Upper lobe of left lung (tissue), 6 donors: Measurements from ENCODE around the gene CES4A. TPM values are rescaled to one million over a fixed set of nuclear protein-coding genes. Genes with fewer than 3 reads are reported as not detected.
A peak's percentile ranks its signal among the peaks of the same experiment; 100 is the strongest.

Source experiments
- ATAC-seq, 2 donors: fragments of 200-7000 bp; cut with Tn5 transposase; one replicate each; pipeline ENCODE4 v1.9.1; 2022; ENCODE audit warnings: mild to moderate bottlenecking in 2 of 2, moderate library complexity in 2 of 2; ENCODE audit not compliant: low FRiP score in 2 of 2
- DNase-seq, 2 donors: peaks; one replicate each; pipeline ENCODE4 v3.0.0-alpha.2; 2019 to 2020
- H3K27ac ChIP-seq, 4 donors: fragments of 200-600 bp; sonication (generic); one replicate each; pipeline ENCODE4 v1.5.1; 2016 to 2019
- H3K27me3 ChIP-seq, 4 donors: fragments of 200-600 bp; sonication (generic); one replicate each; pipeline ENCODE4 v1.5.1; 2017 to 2019
- H3K36me3 ChIP-seq, 4 donors: fragments of 200-600 bp; sonication (generic); one replicate each; pipeline ENCODE4 v1.5.1; 2016 to 2019
- H3K4me1 ChIP-seq, 4 donors: fragments of 200-600 bp; sonication (generic); one replicate each; pipeline ENCODE4 v1.5.1; 2018 to 2019
- H3K4me3 ChIP-seq, 4 donors: fragments of 200-600 bp; sonication (generic); one replicate each; pipeline ENCODE4 v1.5.1; 2017 to 2019; ENCODE audit warnings: mild to moderate bottlenecking in 2 of 4, moderate library complexity in 1 of 4
- H3K9me3 ChIP-seq, 4 donors: fragments of 200-600 bp; sonication (generic); one replicate each; pipeline ENCODE4 v1.5.1; 2018 to 2019
- CTCF ChIP-seq, 6 experiments: fragments of 450-650 bp in 4 of 6; fragments of 200-600 bp in 2 of 6; sonication (generic) in 2 of 6; IDR thresholded peaks; one replicate each; pipeline ENCODE4 v1.5.1; 2016 to 2019; ENCODE audit warnings: antibody characterized with exemption in 6 of 6
- EP300 ChIP-seq, 4 donors: sonication (generic); formaldehyde crosslinking; IDR thresholded peaks; one replicate each; pipeline ENCODE4 v1.5.1; 2017; ENCODE audit warnings: antibody characterized with exemption in 4 of 4, control low read depth in 2 of 4
- POLR2A ChIP-seq, 4 donors: fragments of 450-650 bp; IDR thresholded peaks; one replicate each; pipeline ENCODE4 v1.5.1; 2016 to 2017; ENCODE audit warnings: antibody characterized with exemption in 4 of 4, mild to moderate bottlenecking in 2 of 4
- POLR2AphosphoS5 ChIP-seq, 2 donors: sonication (generic); formaldehyde crosslinking; IDR thresholded peaks; one replicate each; pipeline ENCODE4 v1.5.1; 2017; ENCODE audit warnings: antibody characterized with exemption in 2 of 2
- WGBS, 2 donors: methylation state at CpG; one replicate each; pipeline ENCODE4 v1.1.5; 2017 to 2018; 5-methylcytosine and 5-hydroxymethylcytosine counted together
- small RNA-seq, 4 donors: library from RNA; depleted of rRNA; stranded (forward); fragments of <200 nt; gene quantifications; one replicate each; pipeline ENCODE3, GENCODE V24; 2016
- total RNA-seq, 6 donors: library from RNA; depleted of rRNA in 4 of 6; stranded (reverse); fragments of >200 nt in 4 of 6; gene quantifications; one replicate each; pipeline versions ENCODE4 v1.1.0 to v1.2.1, GENCODE V29; 2016 to 2021
- donor health status: DM: no; HTN: no; CAD: no; lungs with moderate emphysema.
- donor health status: DM: no; HTN: yes; CAD: no; lungs with severe emphysema.

CES4A gene
- total RNA-seq, 6 donors from 2014 or later = 9.9 to 39.7 (median 20.2) TPM

- no peak for ATAC-seq
- no peak overlapping the region for H3K27ac ChIP-seq
- TF ChIP-seq POLR2A (IDR thresholded peaks at IDR 0.05) = no peak
- no peak for TF ChIP-seq EP300 (IDR thresholded peaks at IDR 0.05)
- TF ChIP-seq POLR2AphosphoS5 (IDR thresholded peaks at IDR 0.05) = no peak
- H3K27me3 ChIP-seq = no peaks in the 10 kb centered on the region
- no peak for DNase-seq
- H3K9me3 ChIP-seq = no peaks in the 10 kb centered on the region
- peaks cover 3 to 9% (median 4%) of the 10 kb centered on the region in 4 donors for H3K4me1 ChIP-seq
- 82 to 87% methylated on average over 1 of the region's 1 CpG for WGBS, 2 donors
- H3K4me3 ChIP-seq = no peak overlapping the region
- H3K36me3 ChIP-seq = peaks cover 0 to 6% (median 2%) of the 10 kb centered on the region in 4 donors
Observed at GRCh38 chr16:67052399-67052798, 64.0 kb downstream of the CES4A start.

- Histone ChIP-seq H3K27me3 (no peaks in the 10 kb centered on the region), H3K4me3 (no peak overlapping the region), H3K9me3 (no peaks in the 10 kb centered on the region), H3K36me3 (peaks cover 0 to 6% (median 2%) of the 10 kb centered on the region in 4 donors), H3K4me1 (peaks cover 3 to 9% (median 4%) of the 10 kb centered on the region in 4 donors), H3K27ac (no peak overlapping the region)
- DNase-seq (no peak), ATAC-seq (no peak)
- WGBS, 2 donors = 83% methylated on average over 4 of the region's 4 CpGs
- TF ChIP-seq POLR2A (IDR thresholded peaks at IDR 0.05) = no peak
- no peak for TF ChIP-seq CTCF (IDR thresholded peaks at IDR 0.05)
- TF ChIP-seq POLR2AphosphoS5 (IDR thresholded peaks at IDR 0.05) = no peak
- no peak for TF ChIP-seq EP300 (IDR thresholded peaks at IDR 0.05)
Observed at GRCh38 chr16:67053767-67054334, 65.5 kb downstream of the CES4A start.

- H3K27me3 ChIP-seq = no peaks in the 10 kb centered on the region
- no peak overlapping the region for H3K4me3 ChIP-seq
- peaks cover 3 to 9% (median 4%) of the 10 kb centered on the region in 4 donors for H3K4me1 ChIP-seq
- H3K9me3 ChIP-seq = no peaks in the 10 kb centered on the region
- H3K27ac ChIP-seq = no peak overlapping the region
- TF ChIP-seq POLR2AphosphoS5 (IDR thresholded peaks at IDR 0.05) (no peak), EP300 (IDR thresholded peaks at IDR 0.05) (no peak), POLR2A (IDR thresholded peaks at IDR 0.05) (no peak), CTCF (IDR thresholded peaks at IDR 0.05) (no peak)
- H3K36me3 ChIP-seq = no peaks in the 10 kb centered on the region
- WGBS, 2 donors = 89 to 95% methylated on average over 2 of the region's 2 CpGs
- DNase-seq (no peak), ATAC-seq (no peak)
Observed at GRCh38 chr16:67054901-67055300, 66.5 kb downstream of the CES4A start.

GRCh38 chr16:67055712-67056487, 67.5 kb downstream of the CES4A start:
- DNase-seq (no peak), ATAC-seq (peak in 1 of 2 donors; percentile 84)
- TF ChIP-seq CTCF (IDR thresholded peaks at IDR 0.05) (no peak), EP300 (IDR thresholded peaks at IDR 0.05) (no peak), POLR2A (IDR thresholded peaks at IDR 0.05) (no peak), POLR2AphosphoS5 (IDR thresholded peaks at IDR 0.05) (no peak)
- H3K4me1 ChIP-seq = peaks cover 3 to 9% (median 4%) of the 10 kb centered on the region in 4 donors
- no peak overlapping the region for H3K27ac ChIP-seq
- WGBS, 2 donors = 85 to 88% methylated on average over 4 of the region's 4 CpGs
- no peaks in the 10 kb centered on the region for H3K36me3 ChIP-seq
- no peak overlapping the region for H3K4me3 ChIP-seq
- no peaks in the 10 kb centered on the region for H3K27me3 ChIP-seq
- H3K9me3 ChIP-seq = no peaks in the 10 kb centered on the region

Small RNA genes lying within 50 kb of the gene (small RNA-seq; reads per million reads assigned to genes)
- 0 to 0.06 (median 0) reads per million in 4 donors for gene RN7SL543P

Other genes starting within 250 kb of the CES4A start
- gene DYNC1LI2, start 237.0 kb upstream of the CES4A start, total RNA-seq = 100 to 1,000 TPM in 5 of 6 donors, 10 to 100 TPM in 1; 91.5 to 190 (median 132) TPM
- under 1 TPM in 2 of 6 donors, not detected in 4; 0.31 to 0.55 TPM for gene TERB1, start 187.0 kb upstream of the CES4A start, total RNA-seq
- gene NAE1, start 157.6 kb upstream of the CES4A start, total RNA-seq = 10 to 100 TPM; 12.9 to 48.7 (median 34.0) TPM
- not detected for gene CA7, start 144.2 kb upstream of the CES4A start, total RNA-seq
- 10 to 100 TPM; 12.3 to 24.6 (median 17.4) TPM for gene PDP2, start 108.1 kb upstream of the CES4A start, total RNA-seq
- 1 to 10 TPM in 2 of 6 donors, under 1 TPM in 1, not detected in 3; 0.40 to 1.8 (median 1.7) TPM for gene CDH16, start 69.7 kb upstream of the CES4A start, total RNA-seq
- 10 to 100 TPM; 13.8 to 50.3 (median 47.0) TPM for gene RRAD, start 63.1 kb upstream of the CES4A start, total RNA-seq
- 100 to 1,000 TPM in 1 of 6 donors, 10 to 100 TPM in 5; 59.6 to 131 (median 73.2) TPM for gene CIAO2B, start 54.2 kb upstream of the CES4A start, total RNA-seq
- gene CES2, start 53.1 kb upstream of the CES4A start, total RNA-seq = 10 to 100 TPM; 32.2 to 76.1 (median 46.5) TPM
- 1 to 10 TPM; 1.4 to 6.2 (median 2.9) TPM for gene CES3, start 27.3 kb upstream of the CES4A start, total RNA-seq
- 10 to 100 TPM; 31.4 to 73.4 (median 54.1) TPM for gene CBFB, start 40.6 kb downstream of the CES4A start, total RNA-seq
- 10 to 100 TPM; 16.0 to 32.3 (median 21.9) TPM for gene PHAF1, start 121.4 kb downstream of the CES4A start, total RNA-seq
- gene B3GNT9, start 162.4 kb downstream of the CES4A start, total RNA-seq = 10 to 100 TPM in 5 of 6 donors, 1 to 10 TPM in 1; 6.3 to 20.8 (median 17.7) TPM
- gene TRADD, start 171.3 kb downstream of the CES4A start, total RNA-seq = 10 to 100 TPM; 29.9 to 49.2 (median 35.6) TPM
- gene FBXL8, start 171.4 kb downstream of the CES4A start, total RNA-seq = 100 to 1,000 TPM in 1 of 6 donors, 10 to 100 TPM in 5; 24.0 to 114 (median 28.5) TPM
- 100 to 1,000 TPM in 2 of 6 donors, 10 to 100 TPM in 4; 33.4 to 784 (median 70.1) TPM for gene HSF4, start 176.2 kb downstream of the CES4A start, total RNA-seq
- 100 to 1,000 TPM in 1 of 6 donors, 10 to 100 TPM in 5; 36.5 to 135 (median 58.0) TPM for gene NOL3, start 181.9 kb downstream of the CES4A start, total RNA-seq
- 100 to 1,000 TPM in 1 of 6 donors, 10 to 100 TPM in 4, 1 to 10 TPM in 1; 9.1 to 147 (median 31.1) TPM for gene MATCAP1, start 195.4 kb downstream of the CES4A start, total RNA-seq
- gene EXOC3L1, start 201.5 kb downstream of the CES4A start, total RNA-seq = 10 to 100 TPM in 4 of 6 donors, 1 to 10 TPM in 2; 4.6 to 20.8 (median 10.8) TPM
- 100 to 1,000 TPM in 1 of 6 donors, 10 to 100 TPM in 5; 55.7 to 124 (median 85.4) TPM for gene E2F4, start 203.6 kb downstream of the CES4A start, total RNA-seq
- gene ELMO3, start 210.5 kb downstream of the CES4A start, total RNA-seq = 10 to 100 TPM; 17.4 to 26.2 (median 24.4) TPM
- 10 to 100 TPM; 21.1 to 50.6 (median 48.5) TPM for gene TMEM208, start 238.5 kb downstream of the CES4A start, total RNA-seq